Nucleus accumbens (tissue), 56 donors: ENCODE measurements around the gene DTNB.

ENCODE experiments used
- DNase-seq, 56 donors: peaks; one replicate each; lab custom pipeline; 2025; lab: John Stamatoyannopoulos, UW

DTNB gene

GRCh38 chr2:25480561-25480960 lies 192.8 kb downstream of the DTNB start:
- no peak for DNase-seq

GRCh38 chr2:25479761-25480160 lies 193.6 kb downstream of the DTNB start:
- DNase-seq: no peak

DNA sequence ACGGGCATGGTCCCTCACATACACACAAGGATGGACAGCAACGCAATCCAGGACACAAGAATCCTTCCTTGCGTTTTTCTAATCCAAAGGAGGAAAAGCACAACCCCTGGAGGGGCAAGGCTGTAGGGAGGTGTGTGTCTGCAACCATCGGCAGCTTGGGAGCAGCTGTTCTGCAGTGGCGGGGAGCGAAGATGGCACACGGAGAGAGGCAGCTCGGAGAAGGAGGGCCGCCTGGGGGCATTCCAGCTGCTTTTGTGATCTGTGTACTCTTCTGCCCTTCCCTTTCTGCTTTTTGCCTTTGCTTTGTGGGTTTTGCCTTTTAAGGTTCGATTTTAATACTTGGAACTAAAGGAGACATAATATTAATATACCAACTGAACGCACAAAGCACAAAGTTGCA lies 194.6 kb downstream of the DTNB start:
- DNase-seq: no peak

- peak in 10 of 56 donors; percentile 2 to 42 (median 14) for DNase-seq
Measured at GRCh38 chr2:25473758-25474340, 199.5 kb downstream of the DTNB start.

DNA sequence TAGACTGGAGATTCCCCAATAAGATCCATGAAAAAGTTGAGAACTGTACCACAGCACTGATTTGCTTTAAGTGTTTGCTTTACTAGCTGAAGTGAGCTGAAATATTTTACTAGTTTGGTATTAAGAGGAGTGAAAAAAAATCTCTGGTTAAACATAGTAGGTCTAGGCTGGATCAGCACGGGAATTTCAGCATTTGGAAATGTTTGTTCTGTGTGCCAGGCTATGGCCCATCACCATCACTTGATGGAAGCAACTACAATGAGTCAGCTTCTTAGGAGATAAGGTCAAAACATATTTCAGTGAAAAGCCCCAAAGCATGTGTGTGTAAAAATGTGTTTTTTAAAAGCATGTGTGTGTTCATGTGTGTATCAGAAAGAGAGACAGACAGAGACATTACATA lies 200.2 kb downstream of the DTNB start:
- no peak for DNase-seq

- no peak for DNase-seq
Measured at GRCh38 chr2:25470806-25471205, 202.6 kb downstream of the DTNB start.

GRCh38 chr2:25467743-25468142 lies 205.6 kb downstream of the DTNB start:
- no peak for DNase-seq

DNA sequence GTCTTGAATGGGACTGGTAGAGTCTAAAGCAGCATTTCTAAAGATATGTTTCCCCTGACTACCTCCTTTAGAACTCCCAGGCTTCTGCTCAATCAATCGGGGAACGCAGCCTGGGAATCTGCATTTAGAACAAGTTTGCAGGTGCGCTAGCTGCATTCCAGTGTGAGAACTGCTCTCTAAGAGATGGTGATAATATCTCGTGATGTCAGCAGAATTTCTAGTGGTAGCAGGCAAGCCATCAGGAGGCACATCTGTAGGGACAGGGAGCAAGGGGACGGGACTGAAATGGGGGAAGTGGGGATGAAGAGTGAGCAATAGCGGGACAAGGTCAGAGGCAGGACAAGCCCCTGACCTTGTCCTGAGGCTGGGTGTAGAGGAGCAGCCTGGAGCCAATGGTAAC lies 211.4 kb downstream of the DTNB start:
- no peak for DNase-seq

- peak in 1 of 56 donors; percentile 1 for DNase-seq
Measured at GRCh38 chr2:25460261-25460905, 213.0 kb downstream of the DTNB start.

GRCh38 chr2:25454824-25455611 lies 218.4 kb downstream of the DTNB start:
- DNase-seq: no peak

GRCh38 chr2:25453199-25453905 lies 220.0 kb downstream of the DTNB start:
- no peak for DNase-seq

DNA sequence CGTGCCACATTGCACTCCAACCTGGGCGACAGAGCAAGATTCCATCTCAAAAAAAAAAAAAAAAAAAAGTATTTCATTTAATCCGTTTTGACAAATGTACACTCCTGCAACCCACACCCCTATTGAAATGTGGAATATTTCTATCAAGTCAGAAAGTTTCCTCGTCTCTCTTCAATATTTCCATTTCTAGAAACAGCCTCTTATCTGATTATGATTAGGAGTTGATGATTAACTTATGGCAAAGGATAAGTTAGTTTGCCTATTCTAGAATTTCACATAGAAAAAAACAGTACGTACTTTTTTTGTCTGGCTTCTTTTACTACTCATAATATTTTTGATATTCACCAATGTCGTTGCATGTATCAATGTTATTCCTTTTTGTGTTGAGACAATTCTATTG lies 224.6 kb downstream of the DTNB start:
- no peak for DNase-seq

DNA sequence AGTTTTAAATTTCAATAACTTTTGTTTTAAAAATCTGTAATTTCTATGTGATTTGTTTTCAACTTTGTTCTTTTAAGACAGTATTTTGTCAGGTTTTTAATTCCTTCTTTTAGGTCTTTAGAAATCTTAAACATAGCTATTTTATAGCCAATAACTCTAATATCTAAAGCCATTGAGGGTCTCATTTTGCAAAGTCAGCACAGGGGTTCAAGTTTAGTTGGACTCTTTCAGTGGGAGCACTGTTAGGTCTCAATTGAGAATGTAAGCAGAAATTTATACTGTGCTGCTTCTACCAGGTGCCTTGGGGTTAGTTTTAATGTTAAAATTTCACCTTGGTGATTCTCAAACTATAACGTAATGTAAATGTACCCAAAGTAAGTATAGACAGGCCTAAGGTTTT lies 226.4 kb downstream of the DTNB start:
- DNase-seq: no peak

GRCh38 chr2:25446122-25446521 lies 227.3 kb downstream of the DTNB start:
- DNase-seq: no peak

- no peak for DNase-seq
Measured at GRCh38 chr2:25445464-25445863, 227.9 kb downstream of the DTNB start.

- peak in 1 of 56 donors; percentile 1 for DNase-seq
Measured at GRCh38 chr2:25444608-25445270, 228.6 kb downstream of the DTNB start.

- DNase-seq: no peak
Measured at GRCh38 chr2:25443766-25444165, 229.6 kb downstream of the DTNB start.

- DNase-seq: no peak
Measured at GRCh38 chr2:25441353-25441752, 232.0 kb downstream of the DTNB start.

- DNase-seq: no peak
Measured at GRCh38 chr2:25438793-25439192, 234.6 kb downstream of the DTNB start.

- no peak for DNase-seq
Measured at GRCh38 chr2:25437881-25438662, 235.3 kb downstream of the DTNB start.
